GM19397 (cell line): ENCODE data around the gene POLR1D.

Experiments used
- ATAC-seq: cut with Tn5 transposase; IDR thresholded peaks from one replicate; pipeline ENCODE4 v1.9.1; 2021; ENCODE audit warnings: mild to moderate bottlenecking, moderate library complexity; ENCODE audit not compliant: unreplicated experiment

POLR1D gene, protein sequence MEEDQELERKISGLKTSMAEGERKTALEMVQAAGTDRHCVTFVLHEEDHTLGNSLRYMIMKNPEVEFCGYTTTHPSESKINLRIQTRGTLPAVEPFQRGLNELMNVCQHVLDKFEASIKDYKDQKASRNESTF

GRCh38 chr13:27621366-27622101 is at the start of gene POLR1D:
POLR1D (plus strand) TSS chr13:27621892; CDS start chr13:27621984, 92 bp downstream.
- ATAC-seq: peak; percentile 65

DNA sequence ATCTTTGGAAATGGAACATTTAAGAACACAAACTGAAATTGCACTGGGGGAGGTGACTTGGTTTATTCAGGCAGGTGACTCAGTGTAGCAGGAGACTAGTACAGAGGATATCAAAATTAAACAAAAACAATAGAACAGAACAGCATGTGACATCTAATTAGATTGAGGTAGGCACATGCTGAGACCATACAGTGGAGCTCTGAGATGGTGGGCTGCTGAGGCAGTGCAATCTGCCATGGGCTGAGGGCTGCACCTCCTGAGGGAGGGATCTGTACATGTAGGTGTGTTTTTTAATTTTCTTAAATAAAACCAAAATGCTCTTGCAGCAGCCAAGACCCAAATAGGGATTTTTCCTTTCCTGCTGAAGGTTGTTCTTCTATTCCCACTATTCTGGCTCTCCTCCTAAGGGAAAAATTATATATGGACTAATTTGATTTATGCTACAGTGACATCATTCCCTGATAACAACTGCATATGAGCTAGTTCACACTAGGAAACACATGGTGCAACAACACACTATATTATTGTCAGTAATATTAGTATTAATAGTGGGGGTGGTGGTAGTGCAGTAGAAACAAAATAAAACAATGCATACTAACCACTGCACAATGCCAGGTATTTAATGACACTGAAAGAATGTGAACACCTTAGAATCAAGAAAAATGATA is 49.3 kb upstream of the POLR1D start:
- no peak for ATAC-seq

GRCh38 chr13:27573265-27573664 is 48.4 kb upstream of the POLR1D start:
- no peak for ATAC-seq

GRCh38 chr13:27574661-27575060 is 47.0 kb upstream of the POLR1D start:
- no peak for ATAC-seq

GRCh38 chr13:27578121-27579030 is 43.3 kb upstream of the POLR1D start:
- no peak for ATAC-seq

GRCh38 chr13:27583645-27584044 is 38.0 kb upstream of the POLR1D start:
- ATAC-seq: no peak

DNA sequence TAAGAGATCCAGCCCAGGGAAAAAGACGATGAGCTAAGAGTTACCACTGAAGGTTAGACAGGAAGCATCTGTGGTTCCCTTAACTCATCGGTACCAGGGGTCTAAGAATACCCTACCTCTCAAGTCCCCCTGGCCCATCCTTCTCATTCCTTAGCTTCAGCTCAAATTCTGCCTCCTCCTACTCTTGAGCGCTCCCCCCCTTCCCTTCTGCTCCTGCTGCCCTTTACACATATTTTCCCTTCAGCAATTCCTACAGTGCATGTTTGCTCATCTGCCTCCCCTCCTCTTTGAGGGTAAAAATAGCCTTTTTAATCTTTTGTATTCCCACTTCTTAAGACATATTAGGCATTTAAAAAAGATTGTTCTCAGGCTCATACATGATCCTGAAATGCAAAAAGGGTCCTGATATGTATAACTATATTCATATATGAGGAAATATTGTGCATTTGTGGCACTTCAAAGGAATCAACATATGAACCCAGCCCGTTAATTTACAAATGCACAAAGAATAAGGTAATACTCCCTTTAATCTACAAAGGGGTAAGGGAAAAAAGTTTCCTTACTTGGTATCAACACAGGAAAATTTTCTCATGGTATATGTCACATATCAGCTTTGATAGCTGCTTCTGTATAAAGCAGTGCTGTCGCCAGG is 34.5 kb upstream of the POLR1D start:
- no peak for ATAC-seq

DNA sequence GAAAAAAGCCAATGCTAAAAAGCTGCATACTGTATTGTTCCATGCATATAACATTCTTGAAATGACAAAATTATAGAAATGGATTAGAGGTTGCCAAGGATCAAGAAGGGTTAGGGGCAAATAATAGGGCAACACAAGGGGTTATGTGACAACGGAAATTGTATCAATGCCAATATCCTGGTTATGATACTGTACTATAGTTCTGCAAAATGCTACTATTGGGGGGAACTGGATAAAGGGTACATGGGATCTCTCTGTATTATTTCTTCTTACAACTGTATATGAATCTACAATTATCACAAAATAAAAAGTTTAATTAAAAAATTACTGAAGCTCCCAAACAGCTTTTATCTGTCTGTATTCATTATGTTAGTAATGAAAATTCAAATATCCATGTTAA is 33.3 kb upstream of the POLR1D start:
- ATAC-seq: no peak

DNA sequence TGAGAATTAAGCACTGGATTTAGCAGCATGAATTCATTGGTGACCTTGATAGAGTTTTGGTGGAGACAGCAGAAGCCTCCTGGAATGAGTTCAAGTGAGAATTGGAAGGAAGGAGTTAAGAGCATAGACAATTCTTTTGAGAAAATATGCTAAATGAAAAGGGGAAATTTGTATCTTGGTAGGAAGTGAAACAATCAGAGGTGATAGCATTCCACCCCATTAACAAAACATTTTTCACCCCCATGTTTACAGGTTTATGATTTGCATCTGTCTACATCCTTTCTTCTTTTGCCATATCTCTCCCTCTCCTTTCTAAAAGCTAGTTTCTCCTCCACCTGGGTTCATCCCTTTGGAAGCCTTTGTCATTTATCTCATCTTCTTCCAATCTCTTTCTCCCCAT is 28.8 kb upstream of the POLR1D start:
- ATAC-seq: no peak

- ATAC-seq: no peak
Observed at GRCh38 chr13:27593267-27593666, 28.4 kb upstream of the POLR1D start.

DNA sequence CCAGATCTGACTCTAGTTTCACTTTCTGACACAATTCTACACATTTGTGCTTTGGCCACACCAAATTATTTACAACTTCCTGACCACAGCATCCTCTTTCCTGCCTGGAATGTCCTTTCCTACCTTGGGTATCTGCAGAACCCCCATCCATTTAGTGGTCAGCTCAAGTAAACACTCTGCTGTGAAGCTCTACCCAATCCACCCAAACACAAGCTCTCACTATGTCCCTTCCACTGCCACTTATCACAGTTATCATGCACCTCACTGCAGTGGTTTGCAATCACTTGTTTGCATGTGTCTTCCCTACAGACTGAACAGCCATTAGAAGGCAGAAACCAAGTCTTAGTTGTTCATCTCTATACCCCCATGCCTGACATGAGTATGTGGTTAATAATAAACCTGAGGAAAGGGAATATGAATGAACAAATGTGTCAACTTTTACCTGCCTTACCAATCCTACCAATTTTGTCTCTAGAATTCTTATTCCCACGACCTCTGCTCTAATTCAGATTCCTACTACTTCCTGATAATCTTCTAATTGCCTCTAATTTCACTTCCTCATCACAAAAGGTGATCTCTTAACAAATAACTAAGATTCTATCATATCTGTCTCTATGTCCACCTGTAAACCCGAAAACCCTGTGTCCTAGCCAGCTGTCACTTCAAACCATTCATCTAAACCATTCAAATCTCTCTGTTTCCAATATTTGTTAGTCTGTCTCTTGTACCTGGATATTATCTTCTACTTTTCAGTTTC is 26.5 kb upstream of the POLR1D start:
- no peak for ATAC-seq

DNA sequence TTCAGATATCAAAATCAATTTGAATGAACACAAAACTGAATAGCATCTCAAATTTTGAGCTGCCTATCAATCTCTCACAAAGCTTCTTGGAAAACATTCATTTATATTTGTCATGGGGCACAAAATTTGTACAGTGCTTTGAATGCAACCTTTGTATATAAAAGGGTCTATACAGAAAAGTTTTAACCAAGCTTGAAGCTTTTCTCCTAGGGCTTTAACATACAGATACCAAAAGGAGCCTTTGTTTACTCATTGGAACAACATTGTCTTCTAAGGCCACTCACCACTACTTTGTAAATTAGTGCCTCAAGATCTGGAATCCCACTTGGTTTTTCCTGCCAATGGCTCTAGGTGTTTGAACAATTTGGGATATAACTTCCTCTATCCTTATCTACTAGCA is 22.6 kb upstream of the POLR1D start:
- no peak for ATAC-seq

GRCh38 chr13:27599845-27600553 is 21.7 kb upstream of the POLR1D start:
- no peak for ATAC-seq

GRCh38 chr13:27600711-27601110 is 21.0 kb upstream of the POLR1D start:
- no peak for ATAC-seq

- no peak for ATAC-seq
Observed at GRCh38 chr13:27601208-27601607, 20.5 kb upstream of the POLR1D start.

DNA sequence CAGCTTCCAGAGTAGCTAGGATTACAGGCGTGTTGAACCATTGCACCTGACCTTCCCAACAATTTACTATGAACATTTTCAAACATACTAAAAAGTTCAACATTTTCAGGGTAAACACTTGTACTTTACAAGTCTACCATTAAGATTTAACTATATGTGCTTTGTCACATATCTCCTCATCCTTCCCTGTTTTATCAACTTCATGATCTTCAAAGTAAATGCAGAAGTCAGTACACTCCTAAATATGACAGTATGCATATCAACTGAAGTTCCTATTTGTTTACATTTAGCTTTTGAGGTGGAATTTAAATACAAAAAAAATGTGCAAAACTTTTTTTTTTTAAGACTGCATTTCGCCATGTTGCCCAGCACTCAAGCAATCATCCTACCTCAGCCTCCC is 19.9 kb upstream of the POLR1D start:
- ATAC-seq: no peak

DNA sequence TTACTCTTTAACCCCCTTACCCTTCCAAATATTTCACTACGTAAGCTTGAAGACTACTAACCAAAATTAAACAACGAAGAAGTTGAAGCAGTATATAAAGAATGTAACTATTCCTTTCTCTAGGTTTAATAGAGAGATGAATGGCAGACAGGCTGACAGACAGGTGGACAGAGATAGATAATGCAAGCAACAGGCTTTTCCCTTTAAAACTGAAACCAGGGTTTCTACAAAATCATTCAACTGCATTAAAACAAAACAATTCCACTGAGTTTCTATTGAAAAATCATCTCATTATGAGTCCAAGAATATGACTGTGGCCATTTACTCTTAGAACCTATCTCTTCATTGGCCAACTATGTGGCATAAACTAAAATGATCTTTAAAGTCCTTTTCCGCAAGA is 16.6 kb upstream of the POLR1D start:
- no peak for ATAC-seq

GRCh38 chr13:27605610-27606200 is 16.0 kb upstream of the POLR1D start:
- no peak for ATAC-seq

DNA sequence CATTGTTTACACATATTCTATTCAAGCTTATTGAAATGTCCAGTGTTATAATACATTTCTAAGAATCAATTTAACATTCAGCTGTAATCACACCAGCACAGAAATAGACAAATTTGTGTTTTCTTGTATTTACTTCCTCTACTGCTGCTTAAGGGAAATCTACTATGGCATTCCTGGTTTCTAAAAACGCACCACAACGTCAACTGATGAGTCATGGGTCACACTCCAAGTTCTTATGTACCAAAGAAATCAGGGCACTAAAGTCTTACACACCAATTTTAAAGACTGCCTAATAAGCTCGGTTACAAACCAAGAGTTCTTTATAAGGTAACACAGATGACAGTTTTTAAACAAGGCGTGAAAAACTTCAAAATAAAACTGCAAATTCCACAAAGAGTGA is 14.6 kb upstream of the POLR1D start:
- no peak for ATAC-seq
